Left ventricle myocardium inferior (tissue), 1 donor: Measurements from ENCODE around the gene MAML3. TPM values are rescaled to one million over a fixed set of nuclear protein-coding genes. Genes with fewer than 3 reads are reported as not detected.

Experiments
- DNase-seq: peaks from one replicate; pipeline ENCODE4 v3.0.0-alpha.2; 2020
- H3K27ac ChIP-seq: fragments of 200-600 bp; replicated peaks from 2 replicates; pipeline ENCODE4 v1.8.0; 2021
- H3K27me3 ChIP-seq: fragments of 200-600 bp; 2 replicates; pipeline ENCODE4 v1.8.0; 2021; ENCODE audit warnings: low read depth
- H3K36me3 ChIP-seq: fragments of 200-600 bp; 2 replicates; pipeline ENCODE4 v1.8.0; 2021
- H3K4me1 ChIP-seq: fragments of 200-600 bp; 2 replicates; pipeline ENCODE4 v1.8.0; 2021
- H3K4me3 ChIP-seq: fragments of 200-600 bp; 2 replicates; pipeline ENCODE4 v1.8.0; 2021; ENCODE audit warnings: mild to moderate bottlenecking, moderate library complexity
- H3K9me3 ChIP-seq: fragments of 200-600 bp; replicated peaks from 2 replicates; pipeline ENCODE4 v1.8.0; 2021
- CTCF ChIP-seq: fragments of 200-600 bp; IDR thresholded peaks from 2 replicates; pipeline ENCODE4 v1.8.0; 2021; ENCODE audit warnings: antibody characterized with exemption, mild to moderate bottlenecking, borderline replicate concordance
- intact Hi-C: fragments of 100-400 bp; cut with micrococcal nuclease; formaldehyde crosslinking; loops from one replicate; pipeline ENCODE4 v1.11.0; 2022
- total RNA-seq: library from RNA; stranded (reverse); fragmentation: NEBNext Ultra II Directional; extraction: Animal tissue kit (Norgen Biotek cat#: 25700); gene quantifications from one replicate; pipeline ENCODE4 v1.2.1, GENCODE V29; 2021
- donor health status: DM: no; HTN: yes; CAD: no; lungs with severe emphysema.

Gene MAML3
- total RNA-seq, 1 donor from 2014 or later = 2.6 TPM

DNA sequence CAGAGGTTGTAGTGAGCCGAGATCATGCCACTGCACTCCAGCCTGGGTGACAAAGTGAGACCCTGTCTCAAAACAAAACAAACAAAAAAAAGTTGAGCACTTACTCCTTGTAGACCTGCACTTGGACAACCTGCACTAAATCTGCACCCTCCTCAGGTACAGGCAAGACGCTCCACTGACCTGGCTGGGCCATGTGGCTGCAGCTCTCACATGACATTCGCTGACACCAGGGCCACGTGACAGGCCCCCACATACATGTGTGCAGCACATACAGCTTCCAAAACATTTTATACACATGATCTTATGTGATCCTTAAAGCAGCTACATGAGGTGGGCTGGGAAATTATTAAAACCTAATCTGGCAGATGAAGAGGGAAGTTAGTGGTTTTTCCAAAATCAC, 425.8 kb downstream of the MAML3 start:
- no peak for TF ChIP-seq CTCF
- Histone ChIP-seq H3K27ac (no peak overlapping the region), H3K4me3 (no peak overlapping the region), H3K27me3 (no peaks in the 10 kb centered on the region), H3K36me3 (peaks cover 6% of the 10 kb centered on the region), H3K9me3 (no peaks in the 10 kb centered on the region), H3K4me1 (peaks cover 6% of the 10 kb centered on the region)
- intact Hi-C loops = loop anchor here (10.0 kb wide), 1 partner anchor 597 kb away; no protein-coding TSS in a partner anchor
- DNase-seq = no peak

- H3K36me3 ChIP-seq = peaks cover 6% of the 10 kb centered on the region
- no peak overlapping the region for H3K4me3 ChIP-seq
- no peaks in the 10 kb centered on the region for H3K9me3 ChIP-seq
- intact Hi-C loops = loop anchor here (10.0 kb wide), 1 partner anchor 598 kb away; no protein-coding TSS in a partner anchor
- DNase-seq = no peak
- no peak overlapping the region for H3K27ac ChIP-seq
- no peaks in the 10 kb centered on the region for H3K4me1 ChIP-seq
- no peak for TF ChIP-seq CTCF
- H3K27me3 ChIP-seq = no peaks in the 10 kb centered on the region
Measured at GRCh38 chr4:139726615-139727014, 427.4 kb downstream of the MAML3 start.

GRCh38 chr4:139725236-139725635, 428.7 kb downstream of the MAML3 start:
- peaks cover 6% of the 10 kb centered on the region for H3K36me3 ChIP-seq
- no peaks in the 10 kb centered on the region for H3K27me3 ChIP-seq
- H3K27ac ChIP-seq = no peak overlapping the region
- intact Hi-C loops = loop anchor here (10.0 kb wide), 1 partner anchor 600 kb away; no protein-coding TSS in a partner anchor
- no peaks in the 10 kb centered on the region for H3K4me1 ChIP-seq
- DNase-seq = no peak
- no peaks in the 10 kb centered on the region for H3K9me3 ChIP-seq
- TF ChIP-seq CTCF = no peak
- H3K4me3 ChIP-seq = no peak overlapping the region

- H3K36me3 ChIP-seq = peaks cover 35% of the 10 kb centered on the region
- DNase-seq = no peak
- TF ChIP-seq CTCF = no peak
- H3K4me1 ChIP-seq = no peaks in the 10 kb centered on the region
- no peaks in the 10 kb centered on the region for H3K9me3 ChIP-seq
- no peak overlapping the region for H3K4me3 ChIP-seq
- intact Hi-C loops = loop anchor here (10.0 kb wide), 1 partner anchor 603 kb away; no protein-coding TSS in a partner anchor
- H3K27me3 ChIP-seq = no peaks in the 10 kb centered on the region
- H3K27ac ChIP-seq = no peak overlapping the region
Measured at GRCh38 chr4:139721789-139722188, 432.2 kb downstream of the MAML3 start.

DNA sequence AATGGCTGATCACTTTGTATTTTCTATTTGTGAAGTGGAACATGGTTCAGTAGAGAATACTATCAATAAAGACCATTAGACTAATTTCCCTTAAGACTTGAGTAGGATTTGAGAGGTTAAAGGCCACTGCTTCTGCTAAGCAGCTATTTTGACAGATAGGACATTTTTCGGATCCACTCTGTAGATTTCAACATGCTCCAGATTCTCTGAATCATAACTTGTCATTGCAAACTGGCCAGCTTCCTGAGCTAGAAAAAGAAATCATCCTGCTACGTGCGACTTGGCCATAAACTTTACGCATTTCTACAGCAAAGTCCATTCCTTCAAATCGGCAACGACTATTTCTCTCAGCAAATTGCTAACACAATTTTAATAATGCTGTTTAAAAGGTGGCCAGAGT, 433.2 kb downstream of the MAML3 start:
- TF ChIP-seq CTCF = no peak
- H3K27ac ChIP-seq = no peak overlapping the region
- no peak for DNase-seq
- H3K9me3 ChIP-seq = no peaks in the 10 kb centered on the region
- H3K27me3 ChIP-seq = no peaks in the 10 kb centered on the region
- intact Hi-C loops = loop anchor here (10.0 kb wide), 1 partner anchor 604 kb away; no protein-coding TSS in a partner anchor
- peaks cover 5% of the 10 kb centered on the region for H3K4me1 ChIP-seq
- no peak overlapping the region for H3K4me3 ChIP-seq
- peaks cover 32% of the 10 kb centered on the region for H3K36me3 ChIP-seq
